ENCODE results near the gene APP. TPM values are rescaled to one million over a fixed set of nuclear protein-coding genes. Genes with fewer than 3 reads are reported as not detected.
A peak's percentile ranks its signal among the peaks of the same experiment; 100 is the strongest.

APP gene
- total and polyA plus RNA-seq, 2 of the 13 experiments (the other 11 are each of a cell fraction or from before 2014, with no cell fraction given), result 70.6 to 262 TPM

DNA sequence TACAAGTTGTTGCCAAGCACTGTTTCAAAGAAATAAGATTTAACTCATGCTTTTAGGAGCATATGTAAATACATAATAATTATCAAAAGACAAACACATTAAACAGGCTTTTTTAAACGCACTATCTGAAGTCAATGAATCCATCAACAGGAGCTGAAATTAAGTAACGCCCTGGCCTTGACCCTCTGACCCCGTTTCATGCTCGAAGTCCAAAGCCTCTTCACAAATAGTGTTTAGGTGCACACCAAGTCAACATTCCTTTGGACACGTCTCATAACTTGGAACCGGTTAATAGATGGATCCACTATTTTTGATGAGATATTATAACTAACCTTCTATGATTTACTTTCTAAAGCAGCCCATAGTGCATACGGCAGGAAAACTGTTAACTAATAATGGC, 226.5 kb downstream of the APP start:
- FAIRE-seq (no peak), DNase-seq (ENCODE audit: low spot score) (peak; percentile 12), ATAC-seq (no peak)
- H4K20me1 ChIP-seq (ENCODE audit: insufficient read depth, low read length), result no peaks in the 10 kb centered on the region
- no peak overlapping the region for H3K4me3 ChIP-seq (replicated peaks in 1 of 3; ENCODE audit: insufficient read depth in 1 of 3, low read depth in 2 of 3, low read length in 3 of 3)
- no peak overlapping the region for H3K4me2 ChIP-seq (ENCODE audit: low read depth, low read length)
- intact Hi-C loops (cut with micrococcal nuclease; ENCODE audit: unreplicated experiment), result no loop called here
- in situ Hi-C loops (cut with HindIII; ENCODE audit: extremely low pct_ligation_motif_present, low pct_unique_long_range_greater_than_20kb), result no loop called here
- 35% methylated on average over 7 of the region's 7 CpGs for WGBS (ENCODE audit: low lambda C conversion rate)
- H3K36me3 ChIP-seq (replicated peaks in 1 of 2; ENCODE audit: control insufficient read depth in 1 of 2, insufficient read depth in 2 of 2, low read length in 2 of 2), result no peaks in the 10 kb centered on the region
- ChIA-PET POLR2A (no interaction called here), CTCF (ENCODE audit: low intra/inter-chr PET ratio, low total read pairs) (no interaction called here)
- no peak overlapping the region for H3K27ac ChIP-seq (ENCODE audit: extremely low read length, insufficient read depth, low read length)
- H3K9ac ChIP-seq (ENCODE audit: insufficient read depth, low read depth, low read length), result no peak overlapping the region
- peaks cover 11% of the 10 kb centered on the region; the same call in 1 of the 2 replicates for H3K4me1 ChIP-seq (ENCODE audit: insufficient read depth, low read length)
- no TSS peak for BruUV-seq (replicated peaks)
- H3K79me2 ChIP-seq (ENCODE audit: insufficient read depth, low read length), result no peaks in the 10 kb centered on the region
- no peaks in the 10 kb centered on the region; the same call in 1 of the 2 replicates for H3K9me3 ChIP-seq (ENCODE audit: low read length)
- H2AFZ ChIP-seq (ENCODE audit: low read length), result no peak overlapping the region
- H3K27me3 ChIP-seq (ENCODE audit: control insufficient read depth in 1 of 2, insufficient read depth in 2 of 2, low read length in 2 of 2), result no peaks in the 10 kb centered on the region
- no peak for TF ChIP-seq KLF11 (CRISPR knock-in tag; IDR thresholded peaks at IDR 0.05)
- TF ChIP-seq RORA (CRISPR knock-in tag; IDR thresholded peaks at IDR 0.05), result no peak
- TF ChIP-seq PRMT3 (CRISPR knock-in tag; IDR thresholded peaks at IDR 0.05; ENCODE audit: borderline replicate concordance, low read depth), result no peak
- TF ChIP-seq ZNF207 (IDR thresholded peaks at IDR 0.05; ENCODE audit: borderline replicate concordance), result no peak
- TF ChIP-seq TBP (CRISPR knock-in tag; IDR thresholded peaks at IDR 0.05), result no peak
- TF ChIP-seq HNF4A (CRISPR knock-in tag; IDR thresholded peaks at IDR 0.05), result peak; percentile 47; the same call in 1 of the 2 replicates
- TF ChIP-seq ZBTB7B (CRISPR knock-in tag; IDR thresholded peaks at IDR 0.05), result no peak
- TF ChIP-seq CAMTA2 (CRISPR knock-in tag; IDR thresholded peaks at IDR 0.05; ENCODE audit: borderline replicate concordance), result no peak
- TF ChIP-seq MTF2 (CRISPR knock-in tag; IDR thresholded peaks at IDR 0.05; ENCODE audit: borderline replicate concordance), result no peak
- TF ChIP-seq NCOR1 (IDR thresholded peaks at IDR 0.05; ENCODE audit: borderline replicate concordance, low read length), result peak; percentile 43; the same call in 1 of the 2 replicates
- TF ChIP-seq ZNF317 (CRISPR knock-in tag; IDR thresholded peaks at IDR 0.05), result no peak
- TF ChIP-seq HHEX (CRISPR knock-in tag; IDR thresholded peaks at IDR 0.05), result no peak
- TF ChIP-seq, protein P1, sequence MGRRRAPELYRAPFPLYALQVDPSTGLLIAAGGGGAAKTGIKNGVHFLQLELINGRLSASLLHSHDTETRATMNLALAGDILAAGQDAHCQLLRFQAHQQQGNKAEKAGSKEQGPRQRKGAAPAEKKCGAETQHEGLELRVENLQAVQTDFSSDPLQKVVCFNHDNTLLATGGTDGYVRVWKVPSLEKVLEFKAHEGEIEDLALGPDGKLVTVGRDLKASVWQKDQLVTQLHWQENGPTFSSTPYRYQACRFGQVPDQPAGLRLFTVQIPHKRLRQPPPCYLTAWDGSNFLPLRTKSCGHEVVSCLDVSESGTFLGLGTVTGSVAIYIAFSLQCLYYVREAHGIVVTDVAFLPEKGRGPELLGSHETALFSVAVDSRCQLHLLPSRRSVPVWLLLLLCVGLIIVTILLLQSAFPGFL (CRISPR knock-in tag; IDR thresholded peaks at IDR 0.05), result no peak
- TF ChIP-seq BRD4 (CRISPR knock-in tag; IDR thresholded peaks at IDR 0.05), result no peak
- TF ChIP-seq ZBTB49 (CRISPR knock-in tag; IDR thresholded peaks at IDR 0.05; ENCODE audit: borderline replicate concordance), result no peak
- TF ChIP-seq RBM39 (IDR thresholded peaks at IDR 0.05; ENCODE audit: low read depth, low read length, poor library complexity, severe bottlenecking), result no peak
- no peak for TF ChIP-seq NFRKB (IDR thresholded peaks at IDR 0.05)
- no peak for TF ChIP-seq KDM6A (CRISPR knock-in tag; IDR thresholded peaks at IDR 0.05; ENCODE audit: low read depth)
- no peak for TF ChIP-seq ATAD3A (CRISPR knock-in tag; IDR thresholded peaks at IDR 0.05)
- TF ChIP-seq PHF20 (CRISPR knock-in tag; IDR thresholded peaks at IDR 0.05), result no peak
- TF ChIP-seq, protein P2, sequence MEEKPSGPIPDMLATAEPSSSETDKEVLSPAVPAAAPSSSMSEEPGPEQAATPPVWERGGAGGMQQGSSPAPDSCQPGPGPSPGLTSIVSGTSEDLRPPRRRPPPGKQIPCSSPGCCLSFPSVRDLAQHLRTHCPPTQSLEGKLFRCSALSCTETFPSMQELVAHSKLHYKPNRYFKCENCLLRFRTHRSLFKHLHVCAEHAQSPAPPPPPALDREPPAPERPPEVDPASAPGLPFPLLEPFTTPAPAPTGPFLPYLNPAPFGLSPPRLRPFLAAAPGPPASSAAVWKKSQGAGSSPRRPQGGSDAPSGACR (CRISPR knock-in tag; IDR thresholded peaks at IDR 0.05), result no peak
- TF ChIP-seq MTA1 (CRISPR knock-in tag; IDR thresholded peaks at IDR 0.05; ENCODE audit: borderline replicate concordance), result no peak
- no peak for TF ChIP-seq GATAD2A (CRISPR knock-in tag; IDR thresholded peaks at IDR 0.05)
- no peak for TF ChIP-seq ZNF597 (CRISPR knock-in tag; IDR thresholded peaks at IDR 0.05)

Measured in HepG2 (cell line).